ENCODE data around the gene PALD1.
A peak's percentile ranks its signal among the peaks of the same experiment; 100 is the strongest.
"Not testable (repeated sequence)": the region's sequence is repeated elsewhere in the genome, so short reads cannot be mapped to it uniquely, and the experiment has no call there.

The PALD1 gene

GRCh38 chr10:70592746-70593512 lies 114.4 kb downstream of the PALD1 start:
- DNase-seq, result peak; percentile 20 to 40

- no peak for DNase-seq
Measured at GRCh38 chr10:70593513-70593890, 114.9 kb downstream of the PALD1 start.

- no peak for DNase-seq
Measured at GRCh38 chr10:70594161-70594560, 115.6 kb downstream of the PALD1 start.

- DNase-seq, result no peak
Measured at GRCh38 chr10:70595566-70596016, 117.0 kb downstream of the PALD1 start.

GRCh38 chr10:70596110-70596798 lies 117.7 kb downstream of the PALD1 start:
- DNase-seq, result no peak

- DNase-seq, result no peak
Measured at GRCh38 chr10:70596860-70597809, 118.6 kb downstream of the PALD1 start.

- no peak for DNase-seq
Measured at GRCh38 chr10:70597856-70598815, 119.6 kb downstream of the PALD1 start.

GRCh38 chr10:70598857-70599295 lies 120.3 kb downstream of the PALD1 start:
- no peak for DNase-seq

- DNase-seq, result no peak
Measured at GRCh38 chr10:70599319-70599718, 120.8 kb downstream of the PALD1 start.

- DNase-seq, result no peak
Measured at GRCh38 chr10:70599791-70600190, 121.2 kb downstream of the PALD1 start.

GRCh38 chr10:70600512-70601395 lies 122.2 kb downstream of the PALD1 start:
- no peak for DNase-seq

- no peak for DNase-seq
Measured at GRCh38 chr10:70601746-70602145, 123.2 kb downstream of the PALD1 start.

GRCh38 chr10:70602665-70603448 lies 124.3 kb downstream of the PALD1 start, which contains the start of gene PRF1:
Gene PRF1 (minus strand): TSS chr10:70602741. CDS start chr10:70600902, 1,839 bp downstream.
- no peak for DNase-seq

GRCh38 chr10:70603449-70603801 lies 124.9 kb downstream of the PALD1 start:
- no peak for DNase-seq

GRCh38 chr10:70604106-70604505 lies 125.5 kb downstream of the PALD1 start:
- no peak for DNase-seq

GRCh38 chr10:70605161-70605560 lies 126.6 kb downstream of the PALD1 start:
- peak; percentile 38 to 68 for DNase-seq

GRCh38 chr10:70607936-70608335 lies 129.4 kb downstream of the PALD1 start:
- no peak for DNase-seq

GRCh38 chr10:70613941-70614340 lies 135.4 kb downstream of the PALD1 start:
- no peak for DNase-seq

GRCh38 chr10:70614364-70614763 lies 135.8 kb downstream of the PALD1 start:
- DNase-seq, result not testable (repeated sequence)

- DNase-seq, result no peak
Measured at GRCh38 chr10:70615211-70615610, 136.6 kb downstream of the PALD1 start.

All from inflammatory macrophage (primary cell).